Upper lobe of left lung (tissue), 4 donors: ENCODE measurements around the gene VEGFC.

Source experiments
- EP300 ChIP-seq, 4 donors: sonication (generic); formaldehyde crosslinking; IDR thresholded peaks; one replicate each; pipeline ENCODE4 v1.5.1; 2017; ENCODE audit warnings: antibody characterized with exemption in 4 of 4, control low read depth in 2 of 4
- POLR2A ChIP-seq, 4 donors: fragments of 450-650 bp; IDR thresholded peaks; one replicate each; pipeline ENCODE4 v1.5.1; 2016 to 2017; ENCODE audit warnings: antibody characterized with exemption in 4 of 4, mild to moderate bottlenecking in 2 of 4
- POLR2AphosphoS5 ChIP-seq, 2 donors: sonication (generic); formaldehyde crosslinking; IDR thresholded peaks; one replicate each; pipeline ENCODE4 v1.5.1; 2017; ENCODE audit warnings: antibody characterized with exemption in 2 of 2
- TF ChIP-seq, protein P1 (sequence below), 6 experiments: fragments of 450-650 bp in 4 of 6; fragments of 200-600 bp in 2 of 6; sonication (generic) in 2 of 6; IDR thresholded peaks; one replicate each; pipeline ENCODE4 v1.5.1; 2016 to 2019; ENCODE audit warnings: antibody characterized with exemption in 6 of 6

DNA sequence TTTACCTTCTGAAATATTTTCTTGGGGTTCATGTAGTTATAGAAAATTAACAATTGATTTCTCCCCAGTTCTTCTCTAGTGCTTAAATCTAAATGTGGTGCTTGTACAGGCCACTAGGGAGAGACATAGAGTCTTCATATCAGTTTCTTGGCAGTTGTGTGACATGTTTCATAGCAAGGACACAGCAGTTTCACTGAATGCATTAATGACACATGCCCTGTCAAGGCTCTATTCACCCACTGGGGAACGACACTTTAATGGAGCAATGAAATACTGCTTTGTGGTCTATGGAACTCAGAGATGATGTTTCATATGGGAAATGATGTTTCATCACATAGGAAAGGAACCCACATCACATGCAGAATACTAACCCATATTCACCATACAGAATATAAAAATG lies 2.8 kb downstream of the VEGFC start:
- TF ChIP-seq, protein P1, sequence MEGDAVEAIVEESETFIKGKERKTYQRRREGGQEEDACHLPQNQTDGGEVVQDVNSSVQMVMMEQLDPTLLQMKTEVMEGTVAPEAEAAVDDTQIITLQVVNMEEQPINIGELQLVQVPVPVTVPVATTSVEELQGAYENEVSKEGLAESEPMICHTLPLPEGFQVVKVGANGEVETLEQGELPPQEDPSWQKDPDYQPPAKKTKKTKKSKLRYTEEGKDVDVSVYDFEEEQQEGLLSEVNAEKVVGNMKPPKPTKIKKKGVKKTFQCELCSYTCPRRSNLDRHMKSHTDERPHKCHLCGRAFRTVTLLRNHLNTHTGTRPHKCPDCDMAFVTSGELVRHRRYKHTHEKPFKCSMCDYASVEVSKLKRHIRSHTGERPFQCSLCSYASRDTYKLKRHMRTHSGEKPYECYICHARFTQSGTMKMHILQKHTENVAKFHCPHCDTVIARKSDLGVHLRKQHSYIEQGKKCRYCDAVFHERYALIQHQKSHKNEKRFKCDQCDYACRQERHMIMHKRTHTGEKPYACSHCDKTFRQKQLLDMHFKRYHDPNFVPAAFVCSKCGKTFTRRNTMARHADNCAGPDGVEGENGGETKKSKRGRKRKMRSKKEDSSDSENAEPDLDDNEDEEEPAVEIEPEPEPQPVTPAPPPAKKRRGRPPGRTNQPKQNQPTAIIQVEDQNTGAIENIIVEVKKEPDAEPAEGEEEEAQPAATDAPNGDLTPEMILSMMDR (IDR thresholded peaks at IDR 0.05) = peak in 5 of 6 experiments; percentile 45 to 54 (median 51)
- TF ChIP-seq EP300 (IDR thresholded peaks at IDR 0.05) (no peak), POLR2A (IDR thresholded peaks at IDR 0.05) (no peak), POLR2AphosphoS5 (IDR thresholded peaks at IDR 0.05) (no peak)
